HL-60/S4 (cell line): ENCODE measurements around the gene PSMG3.

ENCODE experiments used
- in situ Hi-C: fragments of 300-500 bp; cut with MboI; formaldehyde crosslinking; loops from 2 replicates; pipeline ENCODE4 v1.14.3; 2022; ENCODE audit warnings: low sequenced_read_pairs

PSMG3 gene

GRCh38 chr7:1546909-1547776, 22.7 kb downstream of the PSMG3 start:
- in situ Hi-C loops = no loop called here

- in situ Hi-C loops = no loop called here
These were observed 23.4 kb downstream of the PSMG3 start for GRCh38 chr7:1546274-1546908.

DNA sequence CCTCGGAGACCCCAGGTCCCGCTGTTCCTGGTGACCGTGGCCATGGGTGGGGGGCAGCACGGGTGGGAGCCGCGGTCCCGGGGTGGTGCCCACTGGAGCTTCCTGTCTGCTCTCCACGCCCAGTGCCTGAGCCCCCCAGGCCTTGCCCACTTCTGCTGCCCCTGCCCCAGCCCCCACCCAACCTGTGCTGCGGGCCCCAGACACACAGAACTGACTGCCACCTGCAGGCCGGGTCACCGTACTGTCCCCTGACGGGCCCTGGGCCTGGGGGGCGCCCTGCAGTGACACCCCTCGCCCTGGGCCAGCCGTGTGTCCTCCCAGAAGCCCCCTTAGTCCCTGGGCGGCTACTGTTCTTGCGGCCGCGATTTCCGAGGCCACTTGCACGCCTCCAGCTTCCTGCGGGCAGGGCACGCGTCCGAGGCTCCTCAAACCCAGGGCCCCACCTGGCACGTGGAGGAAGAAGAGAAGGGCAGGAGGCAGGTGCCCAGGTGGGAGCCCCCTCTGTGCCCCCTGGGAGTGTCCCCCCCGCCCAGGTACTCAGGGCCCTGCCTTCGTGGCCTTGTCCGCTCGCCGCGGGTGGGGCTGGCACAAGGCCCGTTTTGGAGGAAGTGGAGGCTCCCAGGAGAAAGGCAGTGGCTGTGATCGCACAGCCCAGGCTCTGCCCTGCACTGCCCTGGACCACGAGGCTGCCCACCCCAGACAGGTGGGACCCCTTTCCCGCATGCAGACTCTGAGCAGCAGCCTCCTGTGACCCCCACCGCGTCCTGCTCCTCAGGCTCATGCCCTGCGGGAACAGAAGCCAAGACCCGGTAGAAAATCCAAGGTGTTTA, 24.2 kb downstream of the PSMG3 start:
- in situ Hi-C loops = no loop called here

DNA sequence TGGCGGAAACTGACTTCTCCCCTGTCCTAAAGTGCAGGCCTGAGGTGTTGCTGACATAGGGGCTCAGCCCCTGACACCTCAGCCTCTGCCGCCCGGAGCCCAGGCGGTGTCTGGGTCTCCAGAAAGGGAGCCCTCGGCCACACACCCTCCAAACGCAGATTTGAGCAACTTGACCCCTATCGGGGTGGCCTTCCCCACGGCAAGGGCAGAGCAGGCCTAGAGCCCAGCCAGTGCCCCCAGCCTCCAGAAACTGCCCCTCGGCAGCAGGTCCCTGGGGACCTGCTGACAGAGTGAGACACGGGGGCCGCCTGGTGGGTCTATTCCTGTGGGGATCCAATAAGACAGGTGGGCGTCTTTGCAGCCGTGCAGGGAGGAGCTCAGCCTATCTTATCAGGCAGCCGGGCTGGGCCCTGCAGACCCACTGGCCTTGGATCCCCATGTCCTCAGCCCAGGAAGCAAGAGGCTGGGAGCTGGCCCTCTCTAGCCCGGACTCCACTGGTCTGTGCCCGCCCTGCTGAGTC, 24.9 kb downstream of the PSMG3 start:
- in situ Hi-C loops = no loop called here

DNA sequence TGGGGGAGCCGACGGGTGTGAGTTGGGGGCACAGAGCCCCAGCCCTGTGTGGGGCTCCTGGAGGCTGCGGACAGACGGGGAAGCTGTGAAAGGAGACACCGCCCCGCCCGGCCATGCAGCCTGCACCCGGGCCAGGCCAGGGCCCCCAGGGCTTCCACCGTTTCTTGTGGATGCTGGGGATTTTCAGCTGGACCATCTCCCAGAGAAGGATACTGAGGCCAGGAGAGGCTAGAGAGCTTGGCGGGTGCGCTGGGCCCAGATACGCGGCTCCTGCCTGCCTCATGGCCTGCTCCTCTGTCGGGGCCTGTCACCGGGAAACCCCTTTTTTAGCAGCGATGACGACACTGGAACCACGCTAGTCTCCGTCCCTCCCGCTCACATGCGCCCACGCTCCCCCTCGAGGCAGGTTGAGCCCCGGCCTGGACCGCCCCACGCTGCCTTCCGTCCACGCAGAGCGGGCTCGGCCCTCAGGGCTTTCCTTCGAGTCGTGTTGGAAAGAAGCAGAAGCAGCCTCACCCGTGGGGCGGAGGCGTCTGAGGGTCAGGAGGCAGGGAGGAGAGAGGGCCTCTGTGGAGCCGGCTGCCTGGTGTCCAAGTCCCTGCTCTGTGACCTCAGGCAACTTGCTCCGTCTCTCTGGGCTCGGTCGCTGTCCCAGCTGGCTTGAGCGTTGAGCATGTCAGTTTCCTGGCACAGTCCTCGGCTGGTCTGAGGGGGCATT, 25.5 kb downstream of the PSMG3 start:
- in situ Hi-C loops = no loop called here

- in situ Hi-C loops = no loop called here
These were observed 26.0 kb downstream of the PSMG3 start for GRCh38 chr7:1543826-1544177.

DNA sequence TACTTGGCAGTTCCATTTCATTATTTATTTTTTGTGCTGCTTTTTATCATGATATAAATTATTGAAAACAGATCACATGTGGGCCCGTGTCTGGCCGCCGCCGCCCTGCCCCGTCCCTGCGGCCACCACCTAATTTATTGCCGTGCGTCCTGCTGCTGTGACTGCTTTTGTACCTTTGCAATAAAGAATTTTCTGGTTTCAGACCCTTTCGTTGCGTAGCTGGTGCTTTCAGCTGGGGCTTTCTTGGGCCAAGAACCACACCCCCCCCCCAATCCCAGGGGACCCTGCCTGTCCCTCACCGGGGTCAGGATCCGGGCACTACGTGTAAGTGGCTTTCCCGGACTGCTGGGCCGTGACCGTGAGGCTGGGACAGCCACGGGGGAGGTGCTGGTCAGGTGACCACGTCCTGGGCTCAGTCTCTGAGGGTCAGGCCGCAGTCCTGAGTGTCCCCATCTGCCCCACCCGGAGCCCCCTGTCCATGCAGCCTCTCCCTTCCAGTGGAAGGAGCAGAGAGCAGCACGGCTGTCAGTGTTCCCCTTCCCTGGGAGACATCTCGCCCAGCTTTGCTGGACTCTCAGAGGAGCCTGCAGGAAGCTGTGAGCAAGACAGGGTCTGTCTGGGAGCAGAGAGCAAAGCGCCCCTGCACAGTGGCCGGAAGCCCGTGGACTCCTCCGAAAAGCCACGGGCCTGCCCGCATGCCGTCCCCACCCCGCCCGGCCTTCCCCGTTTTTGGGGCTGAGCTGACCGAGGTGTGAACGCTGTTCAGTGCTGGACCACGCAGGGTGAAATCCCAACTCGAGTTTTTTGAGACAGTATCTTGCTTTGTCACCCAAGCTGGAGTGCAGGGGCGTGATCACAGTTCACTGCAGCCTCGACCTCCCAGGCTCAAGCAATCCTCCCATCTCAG, 26.7 kb downstream of the PSMG3 start:
- in situ Hi-C loops = no loop called here

DNA sequence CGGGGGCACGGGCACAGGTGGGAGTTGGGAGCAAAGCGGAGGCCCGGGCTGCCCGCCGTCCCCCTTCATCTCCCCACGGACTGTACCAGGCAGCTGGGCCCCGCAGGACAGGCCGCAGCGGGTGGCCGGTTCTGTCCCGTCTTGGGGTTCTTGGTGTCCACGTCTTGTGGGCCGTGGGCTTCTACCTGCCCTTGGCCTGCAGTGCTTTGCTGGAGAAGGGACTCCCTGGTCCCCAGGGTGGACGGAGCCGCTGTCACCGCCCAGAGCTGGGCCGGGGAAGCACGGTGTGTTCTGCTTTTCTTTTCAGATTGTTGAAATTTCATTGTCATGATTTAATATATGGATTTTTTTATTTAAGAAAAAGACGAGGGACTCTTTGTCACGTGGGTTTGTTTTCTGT, 27.5 kb downstream of the PSMG3 start:
- in situ Hi-C loops = no loop called here

GRCh38 chr7:1541431-1542162, 28.2 kb downstream of the PSMG3 start:
- in situ Hi-C loops = no loop called here

DNA sequence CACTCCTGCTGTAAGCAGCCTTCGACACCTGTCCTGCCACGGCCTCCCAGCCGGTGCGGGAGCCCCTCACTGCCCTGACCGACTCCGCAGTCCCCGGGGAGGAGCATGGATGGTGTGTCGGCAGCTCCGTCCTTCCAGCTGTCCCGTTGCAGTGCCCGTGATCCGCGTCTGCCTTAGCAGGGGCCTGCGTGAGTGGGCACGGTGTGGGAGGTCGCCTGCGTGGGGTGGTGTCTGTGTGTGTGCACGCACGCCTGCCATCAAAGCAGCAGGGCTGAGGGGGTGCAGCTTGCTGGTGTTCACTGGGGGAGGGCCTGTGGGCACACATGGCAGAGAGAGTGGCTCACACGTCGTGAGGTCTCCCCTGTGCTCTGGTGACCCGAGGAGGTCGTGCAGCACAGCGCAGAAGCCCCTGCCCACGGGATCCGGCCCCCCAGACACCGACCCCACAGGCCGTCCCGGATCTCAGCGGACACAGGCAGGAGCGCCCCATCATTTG, 29.0 kb downstream of the PSMG3 start:
- in situ Hi-C loops = no loop called here

GRCh38 chr7:1539882-1540775, 29.7 kb downstream of the PSMG3 start:
- in situ Hi-C loops = no loop called here

- in situ Hi-C loops = no loop called here
These were observed 30.5 kb downstream of the PSMG3 start for GRCh38 chr7:1539181-1539881.

- in situ Hi-C loops = no loop called here
These were observed 31.2 kb downstream of the PSMG3 start for GRCh38 chr7:1538544-1539180.

GRCh38 chr7:1537535-1538412, 32.1 kb downstream of the PSMG3 start:
- in situ Hi-C loops = no loop called here

DNA sequence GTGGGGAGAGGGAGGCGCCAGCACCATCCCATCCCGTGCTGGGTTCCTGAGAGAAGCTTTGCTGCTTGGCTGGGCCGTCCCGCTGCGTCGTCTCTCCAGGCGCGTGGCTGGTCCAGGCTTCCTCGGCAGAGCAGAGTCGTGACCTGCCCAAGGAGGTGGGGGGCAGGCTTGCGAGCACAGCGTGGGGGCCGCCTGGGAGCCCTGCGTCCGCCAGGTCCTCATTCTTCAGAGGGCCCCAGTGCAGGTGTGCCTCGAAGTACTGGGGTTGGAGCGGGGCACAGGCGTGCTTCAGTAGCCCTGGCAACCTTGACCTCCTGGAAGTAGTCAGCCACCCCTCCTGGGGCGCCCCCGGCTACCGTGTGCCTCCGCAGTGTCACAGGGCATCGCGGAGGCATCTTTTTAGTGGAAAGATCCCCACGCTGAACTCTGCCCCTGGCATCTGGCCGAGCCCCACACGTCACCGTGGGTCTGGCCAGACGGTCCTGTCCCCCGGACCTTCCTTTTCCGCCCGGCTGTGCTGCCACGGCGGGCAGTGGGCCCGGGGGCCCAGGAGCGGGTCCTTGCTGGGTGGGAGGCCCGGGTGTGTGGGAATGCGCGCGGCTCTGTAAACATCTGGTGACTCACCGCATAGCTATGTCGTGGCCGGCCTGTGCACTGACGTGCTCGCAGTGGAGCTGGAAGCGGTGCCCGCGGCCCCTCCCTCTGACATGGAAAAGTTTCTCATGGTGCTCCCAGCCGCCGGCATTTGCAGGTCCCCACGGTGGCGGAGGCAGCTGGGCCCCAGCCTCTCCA, 32.9 kb downstream of the PSMG3 start:
- in situ Hi-C loops = no loop called here
